GM21717 (cell line): ENCODE results near the gene LRRC37B.
A peak's percentile ranks its signal among the peaks of the same experiment; 100 is the strongest.
"Not testable (repeated sequence)": the region's sequence is repeated elsewhere in the genome, so short reads cannot be mapped to it uniquely, and the experiment has no call there.

Experiments used
- ATAC-seq: cut with Tn5 transposase; IDR thresholded peaks from one replicate; pipeline ENCODE4 v1.9.1; 2021; ENCODE audit warnings: mild to moderate bottlenecking, moderate library complexity; ENCODE audit not compliant: unreplicated experiment

LRRC37B gene

DNA sequence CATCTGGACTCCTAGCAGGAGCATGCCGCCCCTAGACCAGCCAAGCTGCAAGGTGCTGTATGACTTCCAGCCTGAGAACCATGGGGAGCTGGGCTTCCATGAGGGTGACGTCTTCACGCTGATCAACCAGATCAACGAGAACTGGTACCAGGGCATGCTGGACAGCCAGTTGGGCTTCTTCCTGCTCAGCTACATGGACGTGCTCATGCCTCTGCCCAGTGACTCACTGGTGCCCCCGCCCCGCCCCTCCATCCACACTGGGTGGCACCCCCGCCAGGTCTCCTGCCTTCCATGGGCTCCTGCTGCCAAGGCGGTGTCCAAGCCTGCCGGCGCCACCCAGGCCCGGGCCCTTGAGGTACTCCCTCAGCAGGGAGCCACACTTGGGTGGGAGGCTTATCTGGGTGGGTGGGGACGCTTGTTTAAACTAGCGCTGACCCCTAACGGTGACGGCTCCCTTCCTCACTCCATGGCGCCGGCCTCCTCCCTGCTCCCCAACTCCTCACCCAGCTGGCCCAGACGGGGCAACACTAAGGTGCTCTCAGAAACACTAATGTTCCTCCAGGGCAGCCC, 34.2 kb downstream of the LRRC37B start:
- ATAC-seq = not testable (repeated sequence)

- not testable (repeated sequence) for ATAC-seq
Observed at GRCh38 chr17:32042266-32042665, 35.1 kb downstream of the LRRC37B start.

DNA sequence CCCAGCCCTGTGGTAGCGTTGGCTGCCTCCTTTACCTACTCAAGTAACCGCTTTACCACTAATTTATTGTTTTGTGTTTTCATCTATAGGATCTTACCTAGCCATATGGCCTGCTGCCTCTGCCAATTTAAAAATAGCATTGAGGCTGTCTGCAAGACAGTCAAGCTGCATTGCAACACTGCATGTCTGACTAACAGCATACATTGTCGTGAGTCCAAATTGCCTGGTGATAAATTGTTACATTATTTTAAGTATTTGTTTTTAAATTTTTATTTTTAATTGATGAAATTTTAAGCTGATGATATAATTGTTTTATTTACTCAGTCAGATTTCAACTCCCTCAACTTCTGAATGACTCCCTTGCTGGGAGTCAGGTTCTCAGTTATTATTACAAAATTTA, 38.4 kb downstream of the LRRC37B start:
- not testable (repeated sequence) for ATAC-seq

DNA sequence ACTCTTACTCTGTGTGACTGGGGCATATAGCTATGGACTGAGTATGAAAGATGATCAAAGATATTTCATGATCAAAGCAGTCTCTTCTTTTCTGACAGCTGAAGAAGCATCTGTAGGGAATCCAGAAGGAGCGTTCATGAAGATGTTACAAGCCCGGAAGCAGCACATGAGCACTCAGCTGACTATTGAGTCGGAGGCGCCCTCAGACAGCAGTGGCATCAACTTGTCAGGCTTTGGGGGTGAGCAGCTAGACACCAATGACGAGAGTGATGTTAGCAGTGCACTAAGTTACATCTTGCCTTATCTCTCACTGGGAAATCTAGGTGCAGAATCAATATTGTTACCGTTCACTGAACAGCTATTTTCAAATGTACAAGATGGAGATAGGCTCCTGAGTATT, 40.5 kb downstream of the LRRC37B start:
- ATAC-seq = not testable (repeated sequence)

DNA sequence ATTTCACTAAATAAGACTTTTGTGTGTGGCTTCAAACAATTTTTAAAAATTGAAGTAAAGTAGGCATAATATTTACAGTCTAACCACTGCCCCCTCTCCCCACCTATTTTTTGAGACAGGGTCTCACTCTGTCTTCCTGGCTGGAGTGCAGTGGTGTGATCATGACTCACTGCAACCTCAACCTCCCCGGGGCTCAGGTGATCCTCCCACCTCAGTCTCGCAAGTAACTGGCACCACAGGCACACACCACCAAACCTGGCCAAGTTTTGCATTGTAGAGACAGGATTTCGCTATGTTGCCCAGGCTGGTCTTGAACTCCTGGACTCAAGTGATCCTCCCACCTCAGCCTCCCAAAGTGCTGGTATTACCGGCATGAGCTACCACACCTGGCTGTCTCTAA, 47.8 kb downstream of the LRRC37B start:
- ATAC-seq = not testable (repeated sequence)

DNA sequence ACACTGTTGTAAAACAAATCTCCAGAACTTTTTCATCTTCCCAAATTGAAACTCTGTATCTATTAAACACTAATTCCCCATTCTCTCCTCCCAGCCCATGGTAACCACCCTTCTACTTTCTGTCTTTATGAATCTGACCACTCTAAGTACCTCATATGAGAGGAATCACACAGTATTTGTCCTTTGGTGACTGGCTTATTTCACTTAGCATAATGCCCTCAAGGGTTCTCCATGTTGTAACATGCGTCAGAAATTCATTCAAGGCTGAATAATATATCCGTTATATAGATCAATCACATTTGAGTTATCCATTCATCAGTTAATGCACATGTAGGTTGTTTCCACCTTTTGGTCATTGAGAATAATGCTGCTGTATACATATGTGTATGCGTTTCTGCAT, 48.2 kb downstream of the LRRC37B start:
- not testable (repeated sequence) for ATAC-seq

DNA sequence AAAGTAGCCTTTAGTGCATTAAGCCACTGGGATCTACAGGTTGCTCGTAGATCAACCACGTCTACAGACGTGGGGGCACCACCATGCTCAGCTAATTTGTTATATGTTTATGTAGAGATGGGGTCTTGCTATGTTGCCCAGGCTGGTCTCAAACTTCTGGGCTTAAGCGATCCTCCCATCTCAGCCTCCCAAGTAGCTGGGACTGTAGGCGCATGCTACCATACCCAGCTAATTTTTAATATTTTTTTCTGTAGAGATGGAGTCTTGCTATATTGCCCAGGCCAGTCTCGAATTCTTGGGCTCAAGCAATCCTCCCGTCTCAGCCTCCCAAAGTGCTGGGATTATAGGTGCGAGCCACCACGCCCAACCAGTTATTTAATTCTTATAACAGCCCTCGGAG, 49.3 kb downstream of the LRRC37B start:
- ATAC-seq = not testable (repeated sequence)

DNA sequence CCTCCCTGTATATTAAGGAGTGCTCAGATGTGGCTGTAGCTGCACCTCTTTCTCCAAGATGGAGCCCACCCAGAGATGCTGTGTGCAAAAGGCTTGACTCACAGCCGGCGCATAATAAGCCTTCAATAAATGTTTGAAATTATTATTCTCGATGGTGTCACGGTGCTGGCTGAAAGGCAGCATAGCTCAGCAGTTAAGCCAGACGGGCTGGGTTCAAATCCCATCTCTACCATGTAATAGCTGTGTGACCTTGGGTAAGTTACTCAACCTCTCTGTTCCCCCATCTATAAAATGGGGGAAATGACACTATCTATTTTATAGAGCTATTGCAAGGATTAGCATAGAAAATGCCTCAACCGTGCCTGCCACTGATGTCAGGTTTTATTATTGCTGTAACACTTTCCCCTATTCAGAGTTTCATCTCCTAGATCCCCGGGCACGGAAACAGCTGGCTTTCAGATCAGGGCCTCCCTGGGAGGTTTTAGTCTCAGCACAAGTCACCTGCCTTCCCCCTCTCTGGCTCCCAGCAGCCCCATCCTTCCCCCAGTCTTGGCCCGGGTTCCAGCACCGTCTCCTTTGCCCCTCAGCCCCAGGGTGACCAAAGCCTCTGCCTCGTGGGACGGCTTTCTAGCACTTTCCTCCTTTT, 50.4 kb downstream of the LRRC37B start:
- not testable (repeated sequence) for ATAC-seq

DNA sequence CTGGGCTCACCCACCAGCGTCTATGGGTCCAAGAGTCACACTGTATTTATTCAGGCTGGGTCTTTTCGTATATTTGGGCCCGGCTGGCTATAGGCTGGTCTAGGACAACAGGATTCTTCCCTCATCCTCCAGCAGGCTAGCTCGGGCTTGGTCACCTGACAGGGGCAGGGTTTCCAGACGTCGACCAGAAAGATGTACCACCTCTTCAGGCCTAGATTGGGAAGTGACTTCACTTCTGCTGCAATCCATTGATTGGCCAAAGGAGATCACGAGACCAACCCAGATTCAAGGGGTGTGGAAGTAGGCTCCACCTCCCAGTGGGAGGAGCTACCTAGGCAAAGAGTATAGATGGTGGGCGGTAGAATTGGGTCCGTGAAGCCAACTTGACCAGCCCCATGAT, 53.5 kb downstream of the LRRC37B start:
- ATAC-seq = not testable (repeated sequence)

DNA sequence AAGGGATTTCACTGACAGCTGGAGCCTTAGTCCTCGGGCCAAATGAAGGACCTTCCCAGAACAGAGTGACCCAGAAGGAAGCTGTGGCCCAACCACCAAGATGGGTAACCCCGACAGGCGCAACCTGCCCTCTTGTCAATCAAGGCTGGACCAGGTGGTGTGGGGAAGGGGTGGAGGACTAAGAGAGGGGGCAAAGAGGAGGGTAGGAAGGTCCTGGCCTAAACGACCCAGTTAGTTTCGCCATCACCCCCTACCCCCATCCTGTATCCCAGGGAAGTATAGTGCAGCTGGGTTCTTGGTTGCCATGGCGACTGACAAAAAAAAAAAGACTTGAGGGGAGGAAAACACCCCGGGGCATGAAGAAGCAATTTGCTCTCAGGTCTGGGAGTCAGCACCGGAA, 54.7 kb downstream of the LRRC37B start:
- not testable (repeated sequence) for ATAC-seq

DNA sequence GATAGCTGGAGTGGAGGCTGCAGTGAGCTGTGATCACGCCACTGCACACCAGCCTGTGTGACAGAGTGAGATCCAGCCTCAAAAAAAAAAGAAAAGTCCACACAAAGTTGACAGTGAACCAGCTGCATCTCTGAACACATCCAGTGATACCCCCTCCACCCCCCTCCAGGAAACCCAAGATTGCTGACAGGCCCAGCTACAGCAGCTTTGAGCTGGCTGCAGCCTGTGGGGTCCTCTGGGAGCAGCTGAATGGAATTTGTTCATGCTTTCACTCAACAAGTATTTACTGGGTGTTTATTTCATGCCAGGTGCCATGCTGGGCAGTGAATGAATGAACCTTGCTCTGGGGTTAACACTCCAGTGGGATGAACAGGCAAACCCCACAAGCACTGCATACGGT, 56.9 kb downstream of the LRRC37B start:
- not testable (repeated sequence) for ATAC-seq

DNA sequence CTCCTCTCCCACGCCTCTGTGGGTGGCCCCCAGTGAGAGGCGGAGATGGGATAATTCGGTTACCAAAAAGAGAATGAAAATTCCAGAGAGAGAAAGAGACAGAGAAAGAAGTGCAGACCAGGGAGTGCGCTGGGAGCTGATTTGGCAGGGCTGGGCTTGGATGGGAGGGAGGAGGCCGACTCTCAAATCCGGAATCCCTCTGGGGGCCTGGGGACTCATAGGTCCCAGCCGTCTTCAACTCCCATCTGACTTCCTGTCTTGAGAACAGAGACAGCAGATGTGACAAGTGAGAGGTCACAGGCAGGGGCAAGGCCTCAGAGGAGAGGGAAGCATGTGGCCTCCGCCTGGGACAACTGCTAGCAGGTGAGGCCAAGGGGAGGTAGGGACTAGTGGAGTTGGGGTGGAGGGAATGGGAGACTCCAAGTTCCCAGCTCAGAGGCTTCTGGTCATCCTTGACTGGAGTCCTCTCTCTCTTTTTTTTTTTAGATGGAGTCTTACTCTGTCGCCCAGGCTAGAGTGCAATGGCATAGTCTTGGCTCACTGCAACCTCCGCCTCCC, 59.0 kb downstream of the LRRC37B start:
- not testable (repeated sequence) for ATAC-seq

DNA sequence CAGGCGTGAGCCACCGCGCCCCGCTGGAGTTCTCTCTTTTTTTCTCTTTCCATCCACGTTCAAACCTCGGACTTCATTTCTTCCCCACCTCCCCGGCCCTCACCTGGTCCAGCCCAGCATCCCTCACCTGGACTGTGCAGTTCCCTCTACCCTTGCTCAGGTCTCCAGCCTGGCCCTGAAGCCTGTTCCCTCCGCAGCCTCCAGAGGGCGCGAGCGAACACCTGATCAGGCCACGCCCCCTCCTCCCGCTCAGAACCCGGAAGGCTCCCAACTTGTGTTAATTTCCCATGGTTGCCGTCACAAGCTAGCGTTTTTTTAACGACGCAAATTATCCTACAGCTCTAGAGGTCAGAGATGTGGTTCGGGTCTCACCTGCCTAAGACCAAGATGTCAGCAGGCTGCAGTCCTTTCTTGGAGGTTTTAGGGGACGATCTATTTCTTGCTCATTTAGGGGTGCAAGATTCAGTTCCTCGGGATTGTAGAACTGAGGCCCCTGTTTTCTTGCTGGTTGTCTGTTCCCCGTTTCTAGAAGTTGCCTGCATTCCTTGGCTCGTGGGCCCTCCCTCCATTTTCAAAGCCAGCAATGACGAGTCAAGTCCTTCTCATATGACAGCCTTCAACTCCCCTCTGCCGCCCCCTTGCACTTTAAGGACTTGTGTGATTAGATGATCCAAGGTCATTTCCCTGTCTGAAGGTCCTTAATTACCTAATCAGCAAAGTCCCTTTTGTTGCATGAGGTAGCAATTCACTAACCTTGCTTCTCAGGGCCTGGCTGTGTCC, 59.9 kb downstream of the LRRC37B start:
- not testable (repeated sequence) for ATAC-seq

DNA sequence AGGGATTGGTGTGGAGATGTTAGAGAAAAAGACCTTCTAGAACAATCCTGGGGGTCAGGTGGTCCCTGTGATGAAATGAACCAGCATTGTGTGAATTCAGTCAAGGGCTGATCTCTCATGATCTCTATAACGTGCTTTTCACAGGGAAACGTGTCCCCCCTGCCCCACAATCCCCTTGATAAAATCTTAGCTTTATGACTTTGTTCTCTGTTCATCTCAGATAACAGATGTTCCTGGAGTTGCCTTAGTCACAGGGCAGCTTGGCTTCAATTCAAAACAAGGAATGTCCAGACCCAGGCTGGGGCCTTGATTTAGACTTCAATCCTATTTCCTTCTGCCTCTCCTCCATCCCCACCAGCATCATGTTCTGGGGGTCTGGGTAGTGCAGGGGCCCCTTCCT, 61.9 kb downstream of the LRRC37B start:
- ATAC-seq = not testable (repeated sequence)

- not testable (repeated sequence) for ATAC-seq
Observed at GRCh38 chr17:32071961-32072360, 64.8 kb downstream of the LRRC37B start.

DNA sequence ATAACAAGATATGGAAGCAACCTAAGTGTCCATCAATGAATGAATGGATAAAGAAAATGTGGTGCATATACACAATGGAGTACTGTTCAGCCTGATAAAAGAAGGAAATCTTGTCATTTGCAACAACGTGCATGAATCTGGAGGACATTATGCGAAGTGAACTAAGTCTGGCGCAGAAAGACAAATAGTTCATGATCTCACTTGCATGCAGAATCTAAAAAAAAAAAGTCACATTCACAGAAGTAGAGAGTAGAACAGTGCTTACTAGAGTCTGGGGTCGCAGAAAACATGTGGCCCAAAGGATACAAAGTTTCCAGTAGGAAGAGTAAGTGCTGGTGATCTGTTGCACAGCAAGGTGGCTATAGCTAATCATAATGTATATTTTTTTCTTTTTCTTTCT, 65.9 kb downstream of the LRRC37B start:
- ATAC-seq = not testable (repeated sequence)

DNA sequence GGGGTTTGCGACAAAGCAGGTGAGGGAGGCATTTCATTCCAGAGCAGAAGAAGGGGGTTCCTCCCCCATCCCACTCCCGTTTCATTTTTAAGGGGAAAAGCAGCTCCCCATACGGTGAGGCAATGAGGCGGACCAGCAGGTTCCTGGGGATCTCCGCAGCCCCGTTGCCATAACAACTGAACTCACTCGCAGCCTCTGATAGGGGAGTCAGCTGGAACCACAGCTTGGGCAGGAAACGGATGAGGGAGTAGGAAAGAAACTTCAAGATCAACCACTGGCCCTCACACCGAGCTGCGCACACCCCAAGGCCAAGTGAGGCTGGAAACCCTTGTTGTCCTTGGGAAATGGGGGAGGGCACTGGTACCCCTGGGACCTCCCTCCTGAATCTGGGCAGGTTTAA, 72.6 kb downstream of the LRRC37B start:
- ATAC-seq = peak; percentile 80

GRCh38 chr17:32083550-32083979, 76.4 kb downstream of the LRRC37B start:
- ATAC-seq = not testable (repeated sequence)

- ATAC-seq = not testable (repeated sequence)
Observed at GRCh38 chr17:32084003-32084941, 77.1 kb downstream of the LRRC37B start.
